Brain microvascular endothelial cell (primary cell): Measurements from ENCODE around the gene UCKL1.

ENCODE experiments used
- DNase-seq: peaks from one replicate; pipeline ENCODE4 v3.0.0-alpha.2; 2020
- H3K27ac ChIP-seq: fragments of 250-450 bp; sonication (Bioruptor Pico); 2 replicates; pipeline ENCODE4 v1.5.1; 2020; ENCODE audit warnings: mild to moderate bottlenecking, moderate library complexity
- H3K27me3 ChIP-seq: fragments of 250-450 bp; sonication (Bioruptor Pico); replicated peaks from 2 replicates; pipeline ENCODE4 v1.5.1; 2020; ENCODE audit warnings: mild to moderate bottlenecking
- H3K36me3 ChIP-seq: fragments of 250-450 bp; sonication (Bioruptor Pico); replicated peaks from 2 replicates; pipeline ENCODE4 v1.5.1; 2020; ENCODE audit warnings: mild to moderate bottlenecking
- H3K4me3 ChIP-seq: 2 replicates; pipeline ENCODE4 v1.5.1; 2011; ENCODE audit warnings: low read depth, mild to moderate bottlenecking, control low read depth, low read length, moderate library complexity
- CTCF ChIP-seq: IDR thresholded peaks from 2 replicates; pipeline ENCODE4 v1.5.1; 2011; ENCODE audit warnings: low read depth, mild to moderate bottlenecking, moderate library complexity, low read length, control low read depth, inconsistent platforms; ENCODE audit errors: missing control alignments
- in situ Hi-C: cut with HindIII; loops from 2 replicates; pipeline ENCODE4 v1.10.0; 2017; ENCODE audit warnings: low sequenced_read_pairs, low pct_ligation_motif_present

UCKL1 gene

GRCh38 chr20:63939061-63939935 is 16.9 kb downstream of the UCKL1 start:
- no peak overlapping the region for H3K4me3 ChIP-seq
- peaks cover 63% of the 10 kb centered on the region for H3K36me3 ChIP-seq
- no peak overlapping the region for H3K27ac ChIP-seq
- TF ChIP-seq CTCF, result no peak
- H3K27me3 ChIP-seq, result no peaks in the 10 kb centered on the region
- in situ Hi-C loops, result no loop called here
- DNase-seq, result no peak

- no peak for TF ChIP-seq CTCF
- Histone ChIP-seq H3K27me3 (no peaks in the 10 kb centered on the region), H3K36me3 (peaks cover 63% of the 10 kb centered on the region), H3K4me3 (no peak overlapping the region), H3K27ac (no peak overlapping the region)
- DNase-seq, result no peak
- in situ Hi-C loops, result no loop called here
These were observed 18.6 kb downstream of the UCKL1 start for GRCh38 chr20:63937596-63937995.

- no peaks in the 10 kb centered on the region for H3K27me3 ChIP-seq
- in situ Hi-C loops, result no loop called here
- no peak overlapping the region for H3K27ac ChIP-seq
- no peak for TF ChIP-seq CTCF
- no peak overlapping the region for H3K4me3 ChIP-seq
- no peak for DNase-seq
- H3K36me3 ChIP-seq, result peaks cover 74% of the 10 kb centered on the region
These were observed 20.8 kb downstream of the UCKL1 start for GRCh38 chr20:63935447-63935846.

- Histone ChIP-seq H3K27me3 (no peaks in the 10 kb centered on the region), H3K27ac (no peak overlapping the region), H3K4me3 (no peak overlapping the region), H3K36me3 (peaks cover 75% of the 10 kb centered on the region)
- no peak for DNase-seq
- in situ Hi-C loops, result no loop called here
- TF ChIP-seq CTCF, result peak; percentile 61
These were observed 21.7 kb downstream of the UCKL1 start for GRCh38 chr20:63934271-63935068.

GRCh38 chr20:63933646-63934045 is 22.6 kb downstream of the UCKL1 start:
- in situ Hi-C loops, result no loop called here
- no peak for TF ChIP-seq CTCF
- H3K27ac ChIP-seq, result no peak overlapping the region
- H3K27me3 ChIP-seq, result no peaks in the 10 kb centered on the region
- H3K4me3 ChIP-seq, result no peak overlapping the region
- peaks cover 78% of the 10 kb centered on the region for H3K36me3 ChIP-seq
- no peak for DNase-seq
